GM12874 (cell line): Measurements from ENCODE around the gene ZNF70.

Source experiments
- CTCF ChIP-seq: IDR thresholded peaks from 2 replicates; pipeline ENCODE4 v1.5.1; 2011; ENCODE audit warnings: low read depth, mild to moderate bottlenecking, control low read depth, low read length, moderate library complexity; ENCODE audit not compliant: insufficient read depth

The ZNF70 gene

GRCh38 chr22:23709107-23709506 is 41.8 kb downstream of the ZNF70 start:
- no peak for TF ChIP-seq CTCF

- TF ChIP-seq CTCF: no peak
Observed at GRCh38 chr22:23708270-23708669, 42.6 kb downstream of the ZNF70 start.

GRCh38 chr22:23705358-23705757 is 45.6 kb downstream of the ZNF70 start:
- TF ChIP-seq CTCF: no peak

- TF ChIP-seq CTCF: no peak
Observed at GRCh38 chr22:23704829-23705228, 46.1 kb downstream of the ZNF70 start.

GRCh38 chr22:23704062-23704461 is 46.9 kb downstream of the ZNF70 start:
- no peak for TF ChIP-seq CTCF

GRCh38 chr22:23700706-23701105 is 50.2 kb downstream of the ZNF70 start:
- no peak for TF ChIP-seq CTCF

- TF ChIP-seq CTCF: no peak
Observed at GRCh38 chr22:23698673-23699235, 52.2 kb downstream of the ZNF70 start.
